NCI-H226 (cell line): ENCODE results near the gene SPRYD3.
"Not testable (repeated sequence)": the region's sequence is repeated elsewhere in the genome, so short reads cannot be mapped to it uniquely, and the experiment has no call there.

Experiments
- DNase-seq: peaks from one replicate; pipeline ENCODE4 v3.0.0-alpha.2; 2015

The SPRYD3 gene

DNA sequence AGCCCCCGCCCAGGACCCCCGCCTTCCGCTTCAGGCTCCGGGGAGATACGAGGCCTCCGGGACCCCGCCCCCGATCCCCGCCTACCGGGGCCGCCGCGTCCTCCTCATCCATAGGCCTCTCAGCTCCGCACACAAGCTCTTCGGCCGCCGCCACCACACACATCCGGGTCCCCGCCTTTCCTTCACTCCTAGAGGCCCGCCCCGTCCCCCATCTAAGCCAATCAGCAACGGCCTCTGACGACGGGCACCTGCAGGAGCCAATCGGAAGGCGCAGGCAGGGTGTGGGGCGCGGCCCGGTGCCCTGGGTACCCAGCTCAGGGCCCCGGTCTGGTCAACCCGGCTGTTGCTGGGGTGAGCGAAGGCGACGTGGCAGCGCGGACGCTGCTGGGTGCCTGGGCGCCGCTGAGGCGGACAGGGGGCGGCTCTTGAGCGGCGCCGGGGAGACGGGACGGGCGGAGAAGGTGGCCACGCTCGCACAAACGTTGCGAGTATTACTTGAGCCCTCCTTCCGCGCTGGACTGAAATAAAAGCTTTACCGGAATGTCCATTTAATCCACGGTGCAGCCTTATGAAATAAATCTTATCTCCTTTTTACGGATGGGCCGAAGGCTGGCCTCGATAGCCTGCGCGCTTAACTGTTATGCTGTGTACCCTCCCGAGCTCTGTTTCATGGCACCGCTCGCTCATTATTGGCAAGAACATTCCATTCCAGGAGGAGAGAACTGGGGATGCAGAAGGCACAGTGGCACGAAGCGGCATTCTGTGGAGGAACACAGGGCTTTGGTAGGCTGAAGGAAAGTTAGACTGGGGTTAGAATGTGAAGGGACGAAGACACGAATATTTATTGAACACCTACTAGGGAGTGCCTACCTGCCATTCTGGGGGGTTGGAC, at the start of gene SPRYD3:
Gene SPRYD3 (minus strand): TSS at position 165 of the 892 bp plus-strand sequence. CDS start 57 bp downstream, at position 108.
- peak; percentile 96 for DNase-seq

- DNase-seq: no peak
These were observed 48.0 kb upstream of the SPRYD3 start for GRCh38 chr12:53127169-53127568.

- DNase-seq: no peak
These were observed 45.1 kb upstream of the SPRYD3 start for GRCh38 chr12:53124352-53124723.

- DNase-seq: peak; percentile 61
These were observed 44.6 kb upstream of the SPRYD3 start for GRCh38 chr12:53123578-53124351.

GRCh38 chr12:53122961-53123468, 43.8 kb upstream of the SPRYD3 start:
- DNase-seq: peak; percentile 98

DNA sequence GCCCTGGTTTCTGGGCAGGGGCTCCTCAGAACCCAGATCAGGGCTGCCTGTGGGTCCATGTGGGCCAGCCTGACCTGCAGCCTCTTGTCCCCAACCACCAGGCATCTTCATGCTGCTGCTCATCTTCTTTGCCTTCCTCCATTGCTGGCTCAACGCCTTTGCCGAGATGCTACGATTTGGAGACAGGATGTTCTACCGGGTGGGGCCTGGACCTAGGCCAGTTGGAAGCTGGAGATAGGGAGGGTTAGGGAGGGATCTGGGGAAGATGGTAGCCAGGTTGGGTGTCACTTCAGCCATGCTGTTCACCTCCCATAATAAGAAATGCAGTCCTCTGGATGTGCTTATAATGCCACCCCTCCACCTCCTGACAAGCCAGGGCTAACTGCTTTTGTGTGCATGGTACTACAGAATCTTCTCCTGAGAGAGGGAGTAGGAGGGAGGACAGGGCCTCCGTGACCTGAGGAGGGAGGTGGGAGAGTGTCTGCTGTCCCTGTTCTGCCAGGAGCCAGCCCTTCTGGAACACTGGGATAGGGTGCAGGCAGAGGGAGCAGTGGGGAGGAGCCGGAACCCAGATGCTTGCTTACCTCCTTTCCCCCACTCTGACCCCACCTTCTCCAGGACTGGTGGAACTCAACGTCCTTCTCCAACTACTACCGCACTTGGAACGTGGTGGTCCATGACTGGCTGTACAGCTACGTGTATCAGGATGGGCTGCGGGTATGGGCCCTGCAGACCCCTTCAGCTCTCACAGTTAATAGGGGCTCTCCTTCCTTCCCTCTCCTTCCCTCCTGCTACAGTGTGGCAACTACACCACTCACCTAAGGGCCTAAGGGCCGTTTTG, 41.7 kb upstream of the SPRYD3 start:
- no peak for DNase-seq

GRCh38 chr12:53118751-53119300, 39.6 kb upstream of the SPRYD3 start:
- DNase-seq: no peak

DNA sequence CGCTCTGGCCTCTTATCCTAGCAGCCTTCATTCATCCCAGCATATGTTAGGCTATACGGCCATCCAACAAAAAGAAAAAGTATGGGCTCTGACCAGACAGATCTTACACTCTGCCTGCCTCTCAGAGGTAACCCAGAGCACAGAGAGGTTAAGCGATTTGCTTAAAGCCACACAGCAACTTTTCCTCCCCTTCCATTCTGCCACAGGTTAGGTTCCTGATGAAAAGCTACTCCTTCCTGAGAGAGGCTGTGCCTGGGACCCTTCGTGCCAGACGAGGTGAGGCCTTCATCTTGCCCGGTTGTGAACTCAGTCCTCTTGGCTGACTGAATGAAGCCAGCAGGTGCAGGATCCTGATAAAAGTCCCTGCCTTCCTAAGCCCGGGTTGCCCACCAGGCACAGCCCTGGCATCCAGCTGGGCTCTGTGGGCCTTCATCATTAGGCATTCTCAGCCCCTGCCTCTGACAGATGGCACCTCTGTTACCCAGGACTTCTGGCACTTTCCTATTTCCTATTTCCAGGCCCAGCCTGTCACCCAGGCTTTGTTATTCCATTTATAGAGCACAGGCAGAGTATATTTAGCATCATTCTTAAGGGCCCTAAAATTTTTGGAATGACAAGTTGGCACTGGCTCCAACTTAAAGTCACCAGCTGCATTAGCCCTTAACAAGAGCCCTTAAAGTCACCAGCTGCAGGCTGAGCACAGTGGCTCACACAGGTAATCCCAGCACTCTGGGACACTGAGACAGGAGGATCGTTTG, 36.9 kb upstream of the SPRYD3 start:
- DNase-seq: no peak

- DNase-seq: no peak
These were observed 36.1 kb upstream of the SPRYD3 start for GRCh38 chr12:53115112-53115890.

DNA sequence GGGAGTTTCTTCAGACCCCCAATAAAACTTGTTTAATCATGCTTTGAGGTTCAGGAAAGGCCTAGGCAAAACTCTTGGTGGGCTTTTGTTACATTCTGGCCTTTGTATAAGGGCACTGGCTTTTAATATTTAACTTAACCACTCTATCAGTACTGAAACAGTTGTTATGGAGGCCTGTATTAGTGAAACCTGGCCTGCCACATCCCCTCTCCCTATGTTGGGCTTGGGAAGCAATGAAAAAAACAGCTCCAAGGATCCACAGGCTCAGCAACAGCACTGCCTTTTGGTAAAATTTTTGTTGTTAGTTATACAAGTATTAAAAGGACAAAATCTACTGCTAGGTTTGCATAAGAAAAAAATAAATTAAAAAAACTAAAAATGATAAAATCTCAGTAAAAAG, 34.8 kb upstream of the SPRYD3 start:
- DNase-seq: no peak

DNA sequence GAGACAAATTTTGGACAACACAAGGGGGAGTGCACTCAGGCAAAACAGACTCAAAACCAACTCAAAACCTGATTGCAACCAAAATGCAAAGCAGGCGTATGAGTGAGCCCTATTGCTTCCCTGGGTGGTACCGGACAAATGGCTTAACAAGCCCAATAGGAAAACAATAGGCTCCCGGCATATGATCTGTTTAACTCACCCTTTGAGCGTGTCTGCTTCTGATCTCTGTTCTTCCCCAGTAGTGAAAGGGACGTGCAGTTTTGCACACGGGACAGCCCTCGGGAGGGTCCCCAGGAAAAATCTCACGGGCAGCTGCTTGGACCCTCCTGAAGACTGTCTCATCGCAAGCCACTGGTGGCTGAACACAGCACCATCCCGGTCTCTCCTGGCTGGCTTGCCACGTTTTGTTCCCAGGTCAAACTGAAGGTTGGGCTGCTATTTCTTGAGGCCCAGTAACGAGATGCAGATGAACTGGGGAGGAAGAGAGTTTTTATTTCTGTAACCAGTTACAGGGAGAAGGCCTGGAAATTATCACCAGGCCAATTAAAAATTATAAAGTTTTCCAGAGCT, 34.0 kb upstream of the SPRYD3 start:
- DNase-seq: no peak

GRCh38 chr12:53112431-53112830, 33.2 kb upstream of the SPRYD3 start:
- DNase-seq: not testable (repeated sequence)

DNA sequence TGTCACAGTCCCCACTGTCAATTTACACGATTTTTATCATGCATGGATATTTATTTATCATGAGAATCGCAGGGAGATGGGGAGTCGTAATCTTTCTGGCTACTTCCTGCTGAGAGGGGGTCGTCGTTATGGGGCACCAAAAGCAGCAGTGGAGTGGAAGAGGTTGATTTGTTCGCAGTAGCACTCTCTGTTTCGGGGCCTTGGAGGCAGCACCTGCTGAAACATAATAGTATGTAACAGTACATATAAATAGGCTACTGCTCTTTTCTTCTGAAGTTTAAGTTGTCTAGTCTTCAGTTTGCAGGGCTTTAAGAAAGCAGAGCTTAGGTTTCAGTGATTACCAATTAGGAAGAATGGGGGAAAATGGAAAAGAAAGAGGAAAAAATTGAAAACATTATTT, 27.9 kb upstream of the SPRYD3 start:
- DNase-seq: no peak

- DNase-seq: no peak
These were observed 26.7 kb upstream of the SPRYD3 start for GRCh38 chr12:53105712-53106439.

DNA sequence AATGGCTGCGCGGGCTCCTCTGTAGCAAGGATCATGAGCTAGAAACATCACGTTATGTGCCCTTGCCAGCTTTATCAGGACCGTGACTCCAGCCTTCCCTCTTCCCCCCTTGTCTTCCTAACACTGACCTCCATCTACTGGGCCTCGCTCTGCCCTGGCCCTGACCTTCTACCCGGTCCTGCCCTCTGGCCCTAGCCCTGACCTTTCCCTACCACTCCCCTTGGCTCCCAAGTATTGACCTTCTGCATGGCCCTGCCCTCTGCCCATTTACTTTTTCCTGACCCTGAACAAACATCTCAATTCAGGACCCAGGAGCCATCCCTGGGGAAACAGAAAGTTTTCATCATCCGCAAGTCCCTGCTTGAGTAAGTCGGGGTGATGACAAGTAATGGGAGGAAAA, 26.1 kb upstream of the SPRYD3 start:
- DNase-seq: no peak

- no peak for DNase-seq
These were observed 24.7 kb upstream of the SPRYD3 start for GRCh38 chr12:53103860-53104305.

- DNase-seq: no peak
These were observed 24.0 kb upstream of the SPRYD3 start, which contains the start of gene SOAT2 for GRCh38 chr12:53102883-53103807. SOAT2 (plus strand) TSS chr12:53103486; CDS start chr12:53103578, 92 bp downstream.
